HEK293T (cell line): ENCODE data around the gene NKPD1.

Source experiments
- BHLHE40 ChIP-seq: fragments of 450-650 bp; IDR thresholded peaks from 2 replicates; pipeline ENCODE4 v1.6.1; 2016; ENCODE audit warnings: mild to moderate bottlenecking, moderate library complexity, borderline replicate concordance
- CTBP1 ChIP-seq: fragments of 450-650 bp; IDR thresholded peaks from 2 replicates; pipeline ENCODE4 v1.6.1; 2016; ENCODE audit warnings: borderline replicate concordance
- ELF4 ChIP-seq: fragments of 450-650 bp; IDR thresholded peaks from 2 replicates; pipeline ENCODE4 v1.6.1; 2017; ENCODE audit warnings: antibody characterized with exemption
- HDGF ChIP-seq: fragments of 450-650 bp; IDR thresholded peaks from 2 replicates; pipeline ENCODE4 v1.6.1; 2017; ENCODE audit warnings: antibody characterized with exemption, borderline replicate concordance
- L3MBTL2 ChIP-seq: fragments of 450-650 bp; conservative IDR thresholded peaks from 2 replicates; pipeline ENCODE4 v1.6.1; 2016; ENCODE audit warnings: mild to moderate bottlenecking
- LEF1 ChIP-seq: fragments of 450-650 bp; IDR thresholded peaks from 2 replicates; pipeline ENCODE4 v1.6.1; 2017; ENCODE audit warnings: mild to moderate bottlenecking, borderline replicate concordance
- NFRKB ChIP-seq: fragments of 450-650 bp; IDR thresholded peaks from 2 replicates; pipeline ENCODE4 v1.6.1; 2016; ENCODE audit warnings: mild to moderate bottlenecking, moderate library complexity
- SP1 ChIP-seq: fragments of 450-650 bp; IDR thresholded peaks from 2 replicates; pipeline ENCODE4 v1.6.1; 2017
- SUZ12 ChIP-seq: fragments of 450-650 bp; IDR thresholded peaks from 2 replicates; pipeline ENCODE4 v1.6.1; 2016; ENCODE audit warnings: mild to moderate bottlenecking

GRCh38 chr19:45169602-45170001 lies 8.8 kb upstream of the NKPD1 start:
- no peak for TF ChIP-seq NFRKB
- no peak for TF ChIP-seq CTBP1
- no peak for TF ChIP-seq SUZ12
- no peak for TF ChIP-seq BHLHE40
- no peak for TF ChIP-seq LEF1
- TF ChIP-seq SP1: no peak
- TF ChIP-seq ELF4: no peak
- TF ChIP-seq L3MBTL2: no peak
- TF ChIP-seq HDGF: no peak
